CD14-positive monocyte (primary cell): ENCODE results near the gene KCTD16. TPM values are rescaled to one million over a fixed set of nuclear protein-coding genes. Genes with fewer than 3 reads are reported as not detected.

Experiments
- DNase-seq, 3 donors: peaks; one replicate each; pipeline ENCODE4 v3.0.0-alpha.2; 2011 to 2022
- H2AFZ ChIP-seq: 2 replicates; pipeline ENCODE4 v1.6.0; 2012; ENCODE audit warnings: mild to moderate bottlenecking, low read depth, low read length, inconsistent platforms; ENCODE audit not compliant: insufficient read depth, poor library complexity, severe bottlenecking
- H3K27ac ChIP-seq, 2 donors: 1 replicate in 1 of 2; 2 replicates in 1 of 2; pipeline ENCODE4 v1.5.1; 2012 to 2013; ENCODE audit warnings: low read length in 2 of 2, control low read depth in 1 of 2, inconsistent platforms in 1 of 2, low read depth in 1 of 2, mild to moderate bottlenecking in 1 of 2
- H3K27me3 ChIP-seq, 2 donors: one replicate each; pipeline versions ENCODE4 v1.6.0 to v1.6.1; 2011 to 2013; ENCODE audit warnings: low read length in 2 of 2; ENCODE audit not compliant: control insufficient read depth in 2 of 2, insufficient read depth in 2 of 2
- H3K36me3 ChIP-seq, 2 donors: replicated peaks in 1 of 2; 1 replicate in 1 of 2; 2 replicates in 1 of 2; pipeline versions ENCODE4 v1.5.1 to v1.6.1; 2012 to 2013; ENCODE audit warnings: low read length in 2 of 2, control low read depth in 1 of 2, inconsistent platforms in 1 of 2, mild to moderate bottlenecking in 1 of 2; ENCODE audit not compliant: insufficient read depth in 2 of 2, control insufficient read depth in 1 of 2
- H3K4me1 ChIP-seq, 2 donors: 1 replicate in 1 of 2; 2 replicates in 1 of 2; pipeline versions ENCODE4 v1.5.1 to v1.6.1; 2012 to 2013; ENCODE audit warnings: low read length in 2 of 2, control low read depth in 1 of 2, inconsistent platforms in 1 of 2, mild to moderate bottlenecking in 1 of 2, moderate library complexity in 1 of 2; ENCODE audit not compliant: insufficient read depth in 2 of 2, control insufficient read depth in 1 of 2
- H3K4me2 ChIP-seq: replicated peaks from 2 replicates; pipeline ENCODE3; 2012; ENCODE audit warnings: low read length, moderate library complexity, mild to moderate bottlenecking; ENCODE audit not compliant: poor library complexity, severe bottlenecking; ENCODE audit errors: extremely low read depth
- H3K4me3 ChIP-seq, 3 experiments: fragments of 200-600 bp in 1 of 3; sonication (generic) in 1 of 3; replicated peaks in 1 of 3; 1 replicate in 2 of 3; 2 replicates in 1 of 3; pipeline ENCODE4 v1.5.1; 2011 to 2013; ENCODE audit warnings: low read length in 3 of 3, mild to moderate bottlenecking in 3 of 3, control low read depth in 2 of 3, low read depth in 2 of 3, inconsistent platforms in 1 of 3, moderate library complexity in 1 of 3
- H3K79me2 ChIP-seq: 2 replicates; pipeline ENCODE4 v1.6.0; 2012; ENCODE audit warnings: mild to moderate bottlenecking, control low read depth, inconsistent platforms, low read length, moderate library complexity; ENCODE audit not compliant: insufficient read depth
- H3K9ac ChIP-seq: 2 replicates; pipeline ENCODE4 v1.6.0; 2017; ENCODE audit warnings: low read length, mild to moderate bottlenecking; ENCODE audit not compliant: insufficient read depth, poor library complexity, severe bottlenecking
- H3K9me3 ChIP-seq, 2 donors: replicated peaks in 1 of 2; 1 replicate in 1 of 2; 2 replicates in 1 of 2; pipeline versions ENCODE4 v1.5.1 to v1.6.1; 2012 to 2013; ENCODE audit warnings: low read length in 2 of 2, control low read depth in 1 of 2; ENCODE audit not compliant: control insufficient read depth in 1 of 2, insufficient read depth in 1 of 2
- H4K20me1 ChIP-seq: 2 replicates; pipeline ENCODE4 v1.6.0; 2012; ENCODE audit warnings: mild to moderate bottlenecking, low read length, control low read depth, moderate library complexity; ENCODE audit not compliant: insufficient read depth
- H3K27ac Mint-ChIP-seq, 7 donors: one replicate each; pipeline ENCODE4 v1.8.0; 2020; ENCODE audit warnings: mild to moderate bottlenecking in 7 of 7, mixed read lengths in 7 of 7, moderate library complexity in 6 of 7, inconsistent platforms in 2 of 7
- H3K27me3 Mint-ChIP-seq, 3 donors: one replicate each; pipeline ENCODE4 v1.8.0; 2021 to 2022; ENCODE audit warnings: low read depth in 3 of 3, mild to moderate bottlenecking in 3 of 3, mixed read lengths in 3 of 3, moderate library complexity in 3 of 3, inconsistent platforms in 1 of 3
- H3K36me3 Mint-ChIP-seq, 2 donors: one replicate each; pipeline ENCODE4 v1.8.0; 2020; ENCODE audit warnings: mixed read lengths in 2 of 2, inconsistent platforms in 1 of 2, mild to moderate bottlenecking in 1 of 2
- H3K4me1 Mint-ChIP-seq: one replicate; pipeline ENCODE4 v1.8.0; 2020; ENCODE audit warnings: mild to moderate bottlenecking, mixed read lengths
- H3K4me3 Mint-ChIP-seq, 2 donors: one replicate each; pipeline ENCODE4 v1.8.0; 2020; ENCODE audit warnings: mild to moderate bottlenecking in 2 of 2, mixed read lengths in 2 of 2, moderate library complexity in 1 of 2
- H3K9me3 Mint-ChIP-seq, 7 donors: one replicate each; pipeline ENCODE4 v1.8.0; 2020 to 2022; ENCODE audit warnings: mixed read lengths in 7 of 7, mild to moderate bottlenecking in 6 of 7, moderate library complexity in 6 of 7, inconsistent platforms in 2 of 7
- WGBS: methylation state at CpG from one replicate; pipeline ENCODE4 v1.1.5; 2013; ENCODE audit warnings: missing lambda C conversion rate; ENCODE audit not compliant: insufficient coverage; 5-methylcytosine and 5-hydroxymethylcytosine counted together
- intact Hi-C, 2 donors: fragments of 100-400 bp; cut with micrococcal nuclease; formaldehyde crosslinking; loops; one replicate each; pipeline versions ENCODE4 v1.15.0 to v1.15.1; 2023
- polyA plus RNA-seq, 3 donors: library from polyadenylated mRNA; depleted of rRNA in 1 of 3; unstranded in 2 of 3; stranded (reverse) in 1 of 3; fragments of 300-500 nt in 2 of 3; fragments of >200 nt in 1 of 3; fragmentation: Illumina TruSeq in 2 of 3; gene quantifications; 1 replicate in 2 of 3; 2 replicates in 1 of 3; pipeline ENCODE4 v1.2.3, GENCODE V29; 2012 to 2021
- TF ChIP-seq, protein P1 (sequence below): fragments of 200-600 bp; IDR thresholded peaks from one replicate; pipeline ENCODE4 v1.8.0; 2022; ENCODE audit warnings: antibody characterized with exemption, mild to moderate bottlenecking

The KCTD16 gene
- polyA plus RNA-seq, 3 donors: not detected

DNA sequence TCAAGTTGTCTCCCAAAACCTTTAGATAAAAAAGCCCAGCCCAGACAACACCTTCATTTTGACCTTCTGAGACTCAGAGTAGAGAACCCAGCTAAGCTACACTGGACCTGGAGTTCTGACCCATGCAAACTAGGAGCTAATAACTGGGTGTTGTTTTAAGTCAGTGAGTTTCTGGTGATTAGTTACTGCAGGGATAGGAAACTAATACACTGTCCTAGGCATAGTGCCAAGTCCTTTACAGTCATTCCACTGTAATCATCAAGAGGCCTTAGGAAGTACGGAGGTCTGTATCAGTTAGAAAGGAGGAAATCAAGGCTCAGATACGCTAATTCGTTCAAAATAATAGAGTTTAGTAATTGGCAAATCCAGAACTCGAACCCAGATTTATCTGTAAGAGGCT lies 197.9 kb downstream of the KCTD16 start:
- Mint-ChIP-seq H3K27ac (no peak overlapping the region), H3K4me1 (no peaks in the 10 kb centered on the region), H3K27me3 (peaks cover 0 to 2% (median 0%) of the 10 kb centered on the region in 3 donors), H3K9me3 (peaks cover 0 to 4% (median 2%) of the 10 kb centered on the region in 7 donors), H3K36me3 (no peaks in the 10 kb centered on the region), H3K4me3 (no peak overlapping the region)
- no peak overlapping the region for H2AFZ ChIP-seq
- TF ChIP-seq, protein P1, sequence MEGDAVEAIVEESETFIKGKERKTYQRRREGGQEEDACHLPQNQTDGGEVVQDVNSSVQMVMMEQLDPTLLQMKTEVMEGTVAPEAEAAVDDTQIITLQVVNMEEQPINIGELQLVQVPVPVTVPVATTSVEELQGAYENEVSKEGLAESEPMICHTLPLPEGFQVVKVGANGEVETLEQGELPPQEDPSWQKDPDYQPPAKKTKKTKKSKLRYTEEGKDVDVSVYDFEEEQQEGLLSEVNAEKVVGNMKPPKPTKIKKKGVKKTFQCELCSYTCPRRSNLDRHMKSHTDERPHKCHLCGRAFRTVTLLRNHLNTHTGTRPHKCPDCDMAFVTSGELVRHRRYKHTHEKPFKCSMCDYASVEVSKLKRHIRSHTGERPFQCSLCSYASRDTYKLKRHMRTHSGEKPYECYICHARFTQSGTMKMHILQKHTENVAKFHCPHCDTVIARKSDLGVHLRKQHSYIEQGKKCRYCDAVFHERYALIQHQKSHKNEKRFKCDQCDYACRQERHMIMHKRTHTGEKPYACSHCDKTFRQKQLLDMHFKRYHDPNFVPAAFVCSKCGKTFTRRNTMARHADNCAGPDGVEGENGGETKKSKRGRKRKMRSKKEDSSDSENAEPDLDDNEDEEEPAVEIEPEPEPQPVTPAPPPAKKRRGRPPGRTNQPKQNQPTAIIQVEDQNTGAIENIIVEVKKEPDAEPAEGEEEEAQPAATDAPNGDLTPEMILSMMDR: no peak
- intact Hi-C loops: no loop called here
- H3K4me2 ChIP-seq: no peak overlapping the region
- H3K27ac ChIP-seq: no peak overlapping the region
- no peaks in the 10 kb centered on the region for H3K4me1 ChIP-seq
- H3K9ac ChIP-seq: no peak overlapping the region
- no peaks in the 10 kb centered on the region for H4K20me1 ChIP-seq
- no peak for DNase-seq
- no peaks in the 10 kb centered on the region for H3K36me3 ChIP-seq
- no peak overlapping the region for H3K4me3 ChIP-seq
- no peaks in the 10 kb centered on the region for H3K27me3 ChIP-seq
- H3K79me2 ChIP-seq: no peaks in the 10 kb centered on the region
- no peaks in the 10 kb centered on the region for H3K9me3 ChIP-seq
- WGBS: 88% methylated on average over 3 of the region's 4 CpGs

DNA sequence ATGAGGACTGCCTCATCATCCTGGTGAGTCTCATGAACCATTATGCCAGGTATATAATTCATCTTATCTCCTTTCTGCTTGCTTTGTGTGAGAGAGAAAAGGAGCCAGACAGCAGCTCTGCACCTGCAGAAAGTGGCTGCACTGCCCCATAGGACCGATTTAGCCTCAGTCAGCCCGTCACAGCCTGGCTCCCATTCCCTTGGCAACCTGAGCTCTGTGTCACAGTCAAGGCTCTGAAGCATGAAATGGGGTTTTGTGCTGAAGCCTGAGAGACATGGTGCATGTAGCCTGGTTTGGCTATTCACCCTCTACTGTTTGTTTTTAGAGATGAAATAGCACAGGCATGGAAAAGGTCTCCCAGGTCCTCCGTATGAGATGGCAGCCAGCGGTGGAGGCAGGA lies 198.3 kb downstream of the KCTD16 start:
- intact Hi-C loops: no loop called here
- Mint-ChIP-seq H3K4me3 (no peak overlapping the region), H3K9me3 (peaks cover 0 to 4% (median 2%) of the 10 kb centered on the region in 7 donors), H3K36me3 (no peaks in the 10 kb centered on the region), H3K27me3 (peaks cover 0 to 2% (median 0%) of the 10 kb centered on the region in 3 donors), H3K4me1 (no peaks in the 10 kb centered on the region), H3K27ac (no peak overlapping the region)
- DNase-seq: no peak
- H3K9me3 ChIP-seq: no peaks in the 10 kb centered on the region
- H3K27me3 ChIP-seq: no peaks in the 10 kb centered on the region
- H3K4me2 ChIP-seq: no peak overlapping the region
- no peak overlapping the region for H3K4me3 ChIP-seq
- H3K9ac ChIP-seq: no peak overlapping the region
- no peaks in the 10 kb centered on the region for H3K36me3 ChIP-seq
- TF ChIP-seq, protein P1: no peak
- no peak overlapping the region for H2AFZ ChIP-seq
- no peaks in the 10 kb centered on the region for H4K20me1 ChIP-seq
- H3K79me2 ChIP-seq: no peaks in the 10 kb centered on the region
- H3K4me1 ChIP-seq: no peaks in the 10 kb centered on the region
- 93% methylated on average over 2 of the region's 4 CpGs for WGBS
- no peak overlapping the region for H3K27ac ChIP-seq
